Left renal cortex interstitium (tissue), 4 donors: ENCODE results near the gene AREG. TPM values are rescaled to one million over a fixed set of nuclear protein-coding genes. Genes with fewer than 3 reads are reported as not detected.

Experiments
- DNase-seq, 4 donors: peaks; one replicate each; pipeline ENCODE4 v3.0.0-alpha.2; 2013; ENCODE audit warnings: low read depth in 4 of 4, low spot score in 2 of 4, missing footprints in 1 of 4
- polyA plus RNA-seq, 4 donors: library from polyadenylated mRNA; unstranded; fragments of 120-200 nt; gene quantifications; one replicate each; pipeline ENCODE4 v1.2.1, GENCODE V29; 2013; ENCODE audit not compliant: insufficient read length in 4 of 4

Gene AREG
- polyA plus RNA-seq, 4 donors, result 0.12 to 0.42 (median 0.23) TPM

DNA sequence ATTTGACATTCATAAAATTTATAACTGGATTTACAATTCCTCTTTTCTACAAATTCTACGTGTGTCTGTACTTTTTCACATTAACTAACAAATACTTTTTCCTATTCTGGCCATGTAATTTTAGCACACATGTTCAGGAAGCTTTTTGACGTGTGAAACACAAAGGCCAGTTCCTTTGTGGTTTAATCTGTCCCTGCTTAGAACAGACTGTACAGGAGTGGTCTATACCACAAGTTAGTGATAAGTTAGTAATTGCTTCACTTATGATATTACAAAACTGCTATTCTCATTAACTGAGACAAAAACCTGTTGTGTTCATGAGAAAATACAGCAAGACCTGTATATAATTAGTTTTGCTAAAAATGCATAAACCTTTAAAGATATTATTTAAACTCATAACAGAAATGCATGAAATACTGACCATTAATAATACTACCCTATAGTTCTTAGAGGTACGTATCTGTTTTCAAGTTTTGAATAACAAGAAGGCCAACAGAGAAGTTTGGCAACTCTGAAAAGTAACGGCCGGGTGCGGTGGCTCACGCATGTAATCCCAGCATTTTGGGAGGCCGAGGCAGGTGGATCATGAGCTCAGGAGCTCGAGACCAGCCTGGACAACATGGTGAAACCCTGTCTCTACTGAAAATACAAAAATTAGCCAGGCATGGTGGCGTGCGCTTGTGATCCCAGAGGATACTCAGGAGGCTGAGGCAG, 13.7 kb upstream of the AREG start:
- no peak for DNase-seq

DNA sequence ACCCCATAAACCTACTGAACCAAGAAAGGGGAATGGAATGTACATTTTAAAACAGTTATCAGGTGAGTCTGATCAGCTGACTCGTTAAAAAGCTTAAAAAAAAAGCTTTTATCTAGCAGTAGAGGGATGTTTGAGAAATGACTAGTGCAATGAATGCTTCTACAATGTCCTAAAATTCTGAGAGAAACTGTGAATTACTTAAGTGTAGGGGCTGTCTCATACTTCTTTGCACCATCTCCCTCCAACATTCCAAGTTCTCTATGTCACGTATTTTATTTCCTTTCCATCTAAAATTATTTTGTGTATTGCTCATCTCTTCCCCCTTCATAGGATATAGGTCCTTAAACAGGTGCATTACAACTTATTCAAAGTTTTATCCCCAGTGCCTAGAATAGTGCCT, 11.9 kb upstream of the AREG start:
- DNase-seq, result no peak

DNA sequence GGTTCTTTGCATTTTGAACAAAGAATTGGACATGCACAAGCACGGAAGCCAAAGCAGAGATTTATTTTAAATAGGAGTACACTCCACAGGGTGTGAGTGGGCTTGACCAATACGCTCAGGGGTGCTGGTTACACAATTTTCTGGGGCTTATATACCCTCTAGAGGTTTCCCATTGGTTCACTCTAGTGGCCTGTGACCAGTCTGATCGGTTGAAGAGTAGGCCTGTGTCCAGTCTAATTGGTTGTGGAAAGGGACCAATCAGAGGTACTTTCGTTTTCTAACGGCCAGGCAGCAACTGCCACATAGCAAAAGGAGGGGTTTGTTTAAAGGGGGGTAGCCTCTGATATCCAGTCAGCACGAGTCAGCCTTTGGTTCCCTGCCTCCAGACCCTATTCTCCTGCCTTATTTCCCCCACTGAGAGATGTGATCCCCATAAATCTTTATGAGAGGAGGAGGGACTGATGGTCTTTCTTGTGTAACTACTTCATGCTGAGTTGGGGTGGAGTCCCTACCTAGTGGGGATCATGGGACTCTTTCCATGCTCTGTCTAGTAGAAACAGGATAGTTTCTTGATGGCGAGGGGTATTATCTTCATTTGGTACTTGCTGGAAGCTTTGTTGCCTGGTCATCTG, 11.3 kb upstream of the AREG start:
- no peak for DNase-seq

DNA sequence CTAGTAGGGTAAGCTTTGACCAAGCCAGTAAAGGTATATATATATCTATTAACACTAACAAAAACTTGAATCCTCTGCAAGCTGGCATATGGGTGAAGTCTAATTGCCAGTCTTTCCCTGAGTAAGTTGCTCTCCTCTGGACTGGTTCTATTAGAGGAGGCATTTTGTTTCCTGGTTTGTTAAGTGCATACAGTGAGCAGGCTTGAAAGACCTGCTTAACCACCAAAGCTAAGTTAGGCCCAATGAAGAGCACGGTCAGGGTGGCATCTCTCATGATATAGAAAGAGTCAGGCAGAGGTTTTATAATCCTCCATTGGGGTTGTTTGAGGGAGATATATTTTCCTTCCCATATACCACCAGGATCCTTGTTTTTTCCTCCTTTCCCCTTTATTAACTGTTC, 9.6 kb upstream of the AREG start:
- no peak for DNase-seq

DNA sequence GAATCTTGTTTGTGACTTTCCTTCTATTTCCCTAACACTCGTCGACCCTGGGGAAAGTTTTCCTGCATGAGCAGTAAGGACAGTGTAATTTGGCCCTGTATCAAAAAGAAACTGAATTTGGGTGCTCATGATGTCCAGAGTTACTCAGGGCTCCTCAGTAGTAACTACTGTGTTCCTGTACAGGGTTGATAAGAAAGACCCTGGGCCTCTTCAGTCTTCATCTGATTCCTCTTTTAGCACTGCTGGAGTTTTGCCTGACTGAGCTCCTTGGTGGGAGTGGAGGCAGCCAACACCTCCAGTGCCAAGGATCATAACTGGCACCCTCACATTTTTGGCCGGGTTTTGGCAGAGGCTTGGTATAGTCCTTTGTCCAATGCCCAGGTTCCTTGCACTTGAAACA, 7.1 kb upstream of the AREG start:
- DNase-seq, result no peak

DNA sequence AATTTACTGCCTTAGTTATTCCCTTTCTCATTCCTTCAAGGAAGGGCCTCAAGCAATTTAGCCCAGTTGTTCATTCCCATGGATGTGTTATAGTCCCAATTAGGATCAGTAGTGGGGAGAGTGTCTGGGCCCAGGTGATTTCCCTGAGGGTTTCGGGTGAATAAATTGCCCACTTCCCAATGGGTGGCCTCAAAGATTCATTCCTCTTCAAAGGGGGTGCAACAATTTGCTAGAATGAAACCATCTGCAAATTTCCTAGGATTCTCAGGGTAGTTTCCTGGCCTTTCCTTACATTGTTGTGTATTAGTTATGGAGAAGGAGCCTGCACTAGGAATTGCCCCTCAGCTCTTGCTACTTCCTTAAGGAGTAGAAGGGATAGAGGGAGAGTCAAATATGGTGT, 6.3 kb upstream of the AREG start:
- DNase-seq, result no peak

DNA sequence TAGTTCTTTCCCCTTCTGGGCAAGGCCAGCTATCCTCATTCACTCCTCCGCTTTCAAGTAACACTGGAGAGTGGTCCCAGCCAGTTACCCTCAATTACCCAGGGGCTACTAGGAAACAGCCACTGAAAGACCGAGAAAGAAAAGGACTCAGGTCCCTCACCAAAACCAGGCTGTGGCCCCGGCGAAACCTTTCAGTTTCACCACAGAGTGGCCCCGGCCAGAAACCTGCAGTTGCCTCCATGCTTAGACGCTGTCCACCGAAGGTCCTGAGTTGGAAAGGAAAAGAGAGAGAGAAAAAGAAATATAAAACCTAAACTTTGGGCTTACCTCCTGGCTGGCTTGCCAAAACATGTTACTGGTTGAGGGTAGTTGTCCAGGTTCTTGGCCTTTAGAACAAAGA, 5.0 kb upstream of the AREG start:
- no peak for DNase-seq

DNA sequence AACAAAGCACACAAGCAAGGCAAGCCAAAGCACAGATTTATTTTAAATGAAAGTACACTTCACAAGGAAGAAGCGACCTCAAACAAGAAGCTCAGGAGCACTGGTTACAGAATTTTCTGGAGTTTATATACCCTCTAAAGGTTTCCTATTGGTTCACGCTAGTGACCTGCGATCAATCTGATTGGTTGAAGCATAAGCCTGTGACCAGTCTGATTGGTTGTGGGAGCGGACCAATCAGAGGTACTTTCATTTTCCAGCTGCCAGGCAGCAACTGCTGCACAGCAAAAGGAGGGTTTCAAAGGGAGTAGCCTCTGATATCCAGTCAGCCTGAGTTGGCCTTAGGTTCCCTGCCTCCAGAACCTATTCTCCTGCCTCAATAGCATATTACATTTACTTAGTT, 4.6 kb upstream of the AREG start:
- no peak for DNase-seq

DNA sequence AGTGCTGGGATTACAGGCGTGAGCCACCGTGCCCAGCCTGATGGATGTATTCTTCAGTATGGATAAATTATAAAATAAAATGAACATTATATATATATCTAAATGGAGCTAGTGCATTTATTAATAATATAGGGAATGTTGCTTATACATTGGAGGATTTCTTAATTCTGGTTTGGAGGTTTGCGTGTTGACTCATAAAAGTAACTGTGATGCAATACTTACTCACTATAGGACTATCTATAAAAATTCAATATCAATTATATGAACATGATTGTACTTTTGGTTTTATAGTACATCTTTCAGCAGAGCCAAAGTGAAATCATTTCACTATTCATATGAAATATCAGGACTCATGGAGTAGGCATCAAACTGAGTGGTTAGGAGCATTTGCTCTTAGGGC, 3.2 kb upstream of the AREG start:
- DNase-seq, result no peak

DNA sequence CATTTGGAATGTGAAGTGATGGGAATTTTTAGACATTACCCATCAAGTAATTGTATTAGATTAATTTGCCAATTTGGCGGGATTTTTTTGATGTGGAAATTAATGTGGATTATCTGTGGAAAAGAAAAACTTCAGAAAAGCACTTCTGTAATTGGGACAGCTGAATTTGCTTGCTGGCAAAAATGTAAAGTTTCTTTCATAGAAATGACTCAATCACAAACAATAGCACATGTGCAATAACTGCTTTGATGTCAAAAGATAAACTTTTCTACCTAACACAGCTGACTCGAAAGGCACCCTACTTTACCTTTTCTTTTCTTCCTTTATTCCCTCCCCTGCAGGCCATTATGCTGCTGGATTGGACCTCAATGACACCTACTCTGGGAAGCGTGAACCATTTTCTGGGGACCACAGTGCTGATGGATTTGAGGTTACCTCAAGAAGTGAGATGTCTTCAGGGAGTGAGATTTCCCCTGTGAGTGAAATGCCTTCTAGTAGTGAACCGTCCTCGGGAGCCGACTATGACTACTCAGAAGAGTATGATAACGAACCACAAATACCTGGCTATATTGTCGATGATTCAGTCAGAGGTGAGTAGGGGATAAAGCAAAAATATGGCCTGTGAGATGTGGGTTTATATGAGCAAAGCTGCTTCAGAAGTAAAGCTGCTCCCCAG, 1.4 kb downstream of the AREG start:
- DNase-seq, result no peak

DNA sequence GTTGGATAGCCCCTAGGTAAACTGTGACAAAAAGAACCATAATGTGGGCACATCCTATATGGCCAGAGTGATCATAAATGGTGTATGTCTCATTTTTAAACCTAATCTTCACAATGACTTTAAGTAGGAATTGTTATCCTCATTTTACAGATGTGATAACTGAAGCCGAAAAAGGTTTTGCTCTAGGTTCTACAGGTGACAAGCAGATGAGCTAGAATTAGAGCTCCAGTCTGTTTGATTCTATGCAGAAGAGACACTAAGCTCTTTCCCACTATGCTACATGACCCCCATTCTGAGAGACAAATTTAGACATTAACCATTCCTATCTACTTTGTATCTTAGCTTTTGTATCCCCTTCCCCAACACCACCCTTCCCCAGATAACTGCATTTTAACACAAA, 2.0 kb downstream of the AREG start:
- no peak for DNase-seq

DNA sequence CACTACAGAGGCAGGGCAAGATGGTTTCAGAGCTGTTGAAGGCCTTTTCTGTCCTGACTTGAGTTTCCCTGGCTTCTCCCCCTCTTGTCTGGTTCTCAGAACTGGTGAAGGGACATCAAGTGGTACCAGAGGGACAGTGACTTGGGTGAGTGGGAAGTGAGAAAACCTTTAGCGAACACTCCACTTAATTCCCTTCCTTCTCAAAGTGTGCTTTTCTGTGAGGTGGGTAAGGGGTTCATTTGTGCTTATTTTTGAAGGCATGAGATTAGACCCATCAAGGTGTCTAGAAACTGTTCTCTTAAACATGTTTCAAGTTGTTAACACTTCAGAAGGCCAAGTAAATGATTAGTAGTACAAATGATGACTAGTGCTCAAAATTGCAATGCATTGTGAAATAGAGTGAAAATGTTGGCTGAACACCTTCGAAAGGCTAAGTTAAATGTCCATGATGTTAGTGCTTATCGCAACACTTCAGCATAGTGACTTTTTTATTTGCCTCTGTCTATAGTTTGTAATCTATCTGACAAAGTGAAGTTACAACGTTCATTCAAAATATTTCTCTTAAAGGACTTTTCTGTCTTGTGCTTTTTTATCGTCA, 2.8 kb downstream of the AREG start:
- no peak for DNase-seq

DNA sequence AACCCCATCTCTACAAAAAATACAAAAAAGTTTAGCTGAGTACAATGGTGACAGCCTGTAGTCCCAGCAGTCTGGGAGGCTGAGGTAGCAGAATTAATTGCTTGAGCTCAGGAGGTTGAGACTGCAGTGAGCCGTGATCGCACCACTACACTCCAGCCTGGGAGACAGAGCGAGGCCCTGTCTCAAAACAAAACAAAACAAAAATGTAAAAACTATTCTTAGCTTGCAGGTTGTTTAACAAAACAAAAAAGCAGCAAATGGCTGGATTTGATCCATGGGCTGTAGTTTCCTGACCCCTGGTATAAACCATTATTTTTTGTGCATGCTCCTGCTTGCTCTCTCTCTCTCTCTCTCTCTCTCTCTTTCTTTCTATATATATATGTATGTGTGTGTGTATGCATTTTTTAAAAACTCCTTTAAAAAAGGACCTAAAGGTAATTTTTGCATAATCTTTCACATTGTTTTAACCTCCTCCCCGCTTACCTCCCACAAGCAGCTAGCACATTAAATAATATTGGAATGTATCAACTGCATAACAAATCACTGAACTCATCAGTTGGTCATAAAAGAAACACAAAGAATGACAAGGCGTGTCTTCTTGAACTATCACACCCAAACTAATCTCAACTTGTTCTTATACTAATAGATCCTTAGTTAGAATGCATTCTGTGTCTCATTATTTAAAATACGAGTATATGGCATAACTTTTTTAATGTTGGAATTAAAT, 4.8 kb downstream of the AREG start:
- DNase-seq, result no peak

DNA sequence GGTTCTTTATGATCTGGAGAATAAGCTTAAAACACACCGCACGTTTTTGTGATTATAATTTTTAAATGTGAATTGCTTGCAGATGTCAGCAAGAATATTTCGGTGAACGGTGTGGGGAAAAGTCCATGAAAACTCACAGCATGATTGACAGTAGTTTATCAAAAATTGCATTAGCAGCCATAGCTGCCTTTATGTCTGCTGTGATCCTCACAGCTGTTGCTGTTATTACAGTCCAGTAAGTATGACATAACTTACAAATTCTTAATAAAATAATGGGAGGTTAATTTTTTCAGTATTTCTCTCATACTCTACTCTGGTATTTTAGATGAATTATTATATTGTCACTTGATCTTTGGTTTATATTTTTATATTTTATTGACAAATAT, 5.4 kb downstream of the AREG start:
- DNase-seq, result no peak

DNA sequence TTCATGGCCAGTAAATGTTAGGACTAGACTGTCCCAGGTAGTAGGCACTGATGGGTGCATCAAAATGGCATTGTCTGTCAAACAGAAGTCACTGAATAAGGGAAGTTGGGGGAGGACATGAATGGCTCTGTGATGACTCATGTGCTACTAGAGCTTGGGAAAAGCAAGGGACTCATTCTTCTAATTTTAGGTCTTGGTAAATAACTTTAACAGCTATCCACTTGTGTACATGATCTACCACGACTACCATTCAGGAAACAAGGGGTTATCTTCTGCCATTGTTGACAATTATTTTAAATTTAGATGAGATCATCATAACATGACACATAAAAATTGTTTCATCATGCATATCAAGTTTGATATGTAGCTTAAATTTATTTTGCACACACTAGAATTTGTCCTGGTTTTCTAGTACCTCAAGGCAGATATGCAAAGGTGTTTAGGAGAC, 6.3 kb downstream of the AREG start:
- no peak for DNase-seq

DNA sequence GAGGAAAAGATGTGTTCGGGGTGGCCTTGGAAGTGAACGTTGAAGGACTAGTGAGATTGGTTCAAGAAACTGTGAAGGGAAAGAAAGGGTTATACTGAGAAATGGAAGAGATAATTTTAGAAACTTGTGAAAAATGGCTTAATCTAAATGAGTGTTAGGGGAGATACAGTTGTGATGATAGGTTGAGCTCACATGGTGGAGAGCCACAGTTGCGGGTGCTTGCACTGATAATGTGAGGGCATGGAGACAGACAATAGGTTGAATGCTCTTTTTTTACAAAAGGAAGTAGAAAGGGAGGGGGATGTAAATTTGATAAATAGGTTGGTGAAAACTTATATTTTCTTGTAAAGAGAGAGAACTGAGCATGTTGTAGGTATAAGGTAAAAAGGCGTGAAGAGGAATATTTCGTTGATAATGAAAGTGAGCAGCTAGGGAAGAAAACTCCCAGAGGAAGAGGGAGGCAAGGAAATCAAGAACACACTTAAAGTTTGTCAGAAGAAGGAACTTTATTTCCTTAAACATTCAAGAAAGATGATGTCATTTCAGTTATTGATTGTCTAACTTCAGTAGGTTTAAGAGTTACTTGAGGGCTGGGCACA, 8.2 kb downstream of the AREG start:
- no peak for DNase-seq

DNA sequence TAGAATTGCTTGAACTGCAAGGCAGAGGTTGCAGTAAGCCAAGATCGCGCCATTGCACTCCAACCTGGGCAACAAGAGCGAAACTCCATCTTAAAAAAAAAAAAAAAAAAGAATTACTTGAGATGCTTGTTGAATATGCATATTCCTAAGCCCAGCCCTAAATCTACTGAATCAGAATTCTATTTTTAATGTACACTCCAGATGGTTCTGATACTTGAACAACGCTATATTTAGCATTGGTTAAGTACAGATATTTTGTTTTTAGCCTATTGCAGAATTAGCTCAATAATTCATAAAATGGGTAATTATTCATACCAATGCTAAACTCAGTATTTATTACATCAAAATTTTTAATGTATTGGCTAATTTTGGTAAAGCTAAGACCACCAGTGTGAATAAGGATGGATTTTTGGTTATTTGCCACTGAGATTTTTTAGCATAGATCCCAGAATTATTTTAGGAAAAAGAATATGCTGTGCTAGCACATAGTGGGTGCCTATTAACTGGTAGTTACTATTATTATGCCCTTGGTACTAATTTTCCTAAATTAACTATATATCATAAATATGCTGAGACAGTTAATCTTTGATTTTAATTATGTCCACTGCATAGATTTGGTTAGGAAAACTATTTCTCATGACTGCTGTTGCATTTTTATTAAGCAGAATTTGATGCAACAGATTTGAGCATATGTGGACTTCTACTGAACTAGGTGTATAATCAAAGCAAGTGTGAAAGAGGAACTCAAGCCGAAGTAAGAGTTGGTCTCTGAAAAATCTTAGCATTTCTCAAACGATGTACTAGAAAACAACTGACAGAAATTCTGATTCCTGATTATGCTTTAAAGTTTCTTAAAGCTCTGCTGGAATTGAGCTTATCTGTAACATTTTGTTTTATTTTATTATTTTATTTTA, 9.2 kb downstream of the AREG start:
- no peak for DNase-seq

DNA sequence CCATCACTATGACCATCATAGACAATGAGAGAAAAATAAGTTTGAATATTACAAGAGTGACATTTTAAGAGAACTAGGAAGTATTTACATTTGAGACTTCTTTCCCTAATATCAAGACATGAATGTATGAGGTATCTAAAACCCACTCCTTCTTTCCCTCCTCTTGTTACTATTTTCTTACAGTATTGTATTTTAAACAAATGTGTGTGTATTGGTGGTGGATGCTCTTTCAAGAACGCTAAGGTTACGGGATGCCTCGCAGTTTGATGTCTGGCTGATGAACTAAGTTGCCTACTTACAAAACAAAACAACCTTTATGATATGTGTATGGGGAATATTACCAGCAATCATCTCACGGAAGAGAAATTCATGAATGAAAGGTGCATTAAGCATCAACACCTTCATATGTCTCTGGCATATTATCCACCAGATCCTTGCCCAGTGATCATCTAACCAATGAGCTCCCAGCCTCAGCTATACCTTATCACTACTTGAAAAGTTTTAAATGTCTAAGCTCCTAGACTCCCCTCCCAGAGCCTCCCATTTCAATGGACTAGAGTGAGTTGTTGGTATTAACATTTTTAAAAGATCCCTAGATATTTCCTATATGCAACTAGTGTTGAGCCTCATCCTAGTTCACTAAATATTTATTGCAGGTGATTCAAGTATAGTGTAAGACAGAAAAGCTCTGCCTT, 10.6 kb downstream of the AREG start:
- no peak for DNase-seq
